ENCODE measurements around the gene RAB22A.
"Not testable (repeated sequence)": the region's sequence is repeated elsewhere in the genome, so short reads cannot be mapped to it uniquely, and the experiment has no call there.

The RAB22A gene

GRCh38 chr20:58407966-58408557, 98.5 kb downstream of the RAB22A start:
- DNase-seq (ENCODE audit: extremely low read depth in 1 of 2, low read depth in 1 of 2) = peak in 1 of 2 donors; percentile 4

- DNase-seq (ENCODE audit: extremely low read depth in 1 of 2, low read depth in 1 of 2) = no peak
Measured at GRCh38 chr20:58408603-58409246, 99.2 kb downstream of the RAB22A start.

GRCh38 chr20:58414216-58414615, 104.7 kb downstream of the RAB22A start:
- not testable (repeated sequence) for DNase-seq (ENCODE audit: extremely low read depth in 1 of 2, low read depth in 1 of 2)

- DNase-seq (ENCODE audit: extremely low read depth in 1 of 2, low read depth in 1 of 2) = not testable (repeated sequence)
Measured at GRCh38 chr20:58414786-58415185, 105.3 kb downstream of the RAB22A start.

- no peak for DNase-seq (ENCODE audit: extremely low read depth in 1 of 2, low read depth in 1 of 2)
Measured at GRCh38 chr20:58416057-58416456, 106.5 kb downstream of the RAB22A start.

GRCh38 chr20:58416835-58417234, 107.3 kb downstream of the RAB22A start:
- no peak for DNase-seq (ENCODE audit: extremely low read depth in 1 of 2, low read depth in 1 of 2)

Measured in stimulated activated CD8-positive, alpha-beta memory T cell treated with anti-CD3 and anti-CD28 coated beads, Interleukin-7, amount 100 ng/mL, for 48 hours (primary cell).